Adipocyte (in vitro differentiated cells): ENCODE measurements around the gene STARD13.
A peak's percentile ranks its signal among the peaks of the same experiment; 100 is the strongest.

Source experiments
- DNase-seq: peaks from one replicate; pipeline ENCODE4 v3.0.0-alpha.2; 2015; ENCODE audit warnings: low read depth
- H3K27me3 ChIP-seq: replicated peaks from 2 replicates; pipeline ENCODE4 v1.7.0; 2013; ENCODE audit warnings: mild to moderate bottlenecking, low read length, moderate library complexity; ENCODE audit not compliant: control insufficient read depth, insufficient read depth
- H3K36me3 ChIP-seq: 2 replicates; pipeline ENCODE4 v1.7.0; 2013; ENCODE audit warnings: low read length, mild to moderate bottlenecking, moderate library complexity; ENCODE audit not compliant: control insufficient read depth, insufficient read depth, severe bottlenecking
- H3K4me1 ChIP-seq: 2 replicates; pipeline ENCODE4 v1.7.0; 2013; ENCODE audit warnings: mild to moderate bottlenecking, low read length, moderate library complexity; ENCODE audit not compliant: control insufficient read depth, insufficient read depth
- H3K4me3 ChIP-seq: 2 replicates; pipeline ENCODE4 v1.7.0; 2013; ENCODE audit warnings: mild to moderate bottlenecking, low read length, moderate library complexity
- H3K9ac ChIP-seq: 2 replicates; pipeline ENCODE4 v1.7.0; 2013; ENCODE audit warnings: mild to moderate bottlenecking, low read length, moderate library complexity
- H3K9me3 ChIP-seq: 2 replicates; pipeline ENCODE4 v1.7.0; 2013; ENCODE audit warnings: mild to moderate bottlenecking, low read length, moderate library complexity; ENCODE audit not compliant: control insufficient read depth

Gene STARD13

GRCh38 chr13:33129094-33129832 lies 156.3 kb downstream of the STARD13 start:
- DNase-seq, result no peak
- H3K36me3 ChIP-seq, result peaks cover 29% of the 10 kb centered on the region
- no peaks in the 10 kb centered on the region for H3K9me3 ChIP-seq
- H3K27me3 ChIP-seq, result no peaks in the 10 kb centered on the region
- H3K4me3 ChIP-seq, result no peak overlapping the region
- peaks cover 43% of the 10 kb centered on the region for H3K4me1 ChIP-seq
- no peak overlapping the region for H3K9ac ChIP-seq

GRCh38 chr13:33128134-33128533 lies 157.4 kb downstream of the STARD13 start:
- no peak for DNase-seq
- Histone ChIP-seq H3K4me1 (peaks cover 48% of the 10 kb centered on the region), H3K9me3 (no peaks in the 10 kb centered on the region), H3K36me3 (peaks cover 29% of the 10 kb centered on the region), H3K27me3 (no peaks in the 10 kb centered on the region), H3K9ac (no peak overlapping the region), H3K4me3 (no peak overlapping the region)

GRCh38 chr13:33127009-33127551 lies 158.5 kb downstream of the STARD13 start:
- H3K27me3 ChIP-seq, result no peaks in the 10 kb centered on the region
- no peak for DNase-seq
- peaks cover 40% of the 10 kb centered on the region for H3K4me1 ChIP-seq
- peaks cover 33% of the 10 kb centered on the region for H3K36me3 ChIP-seq
- H3K9ac ChIP-seq, result peak overlapping the region; percentile 65
- H3K4me3 ChIP-seq, result peak overlapping the region; percentile 48
- no peaks in the 10 kb centered on the region for H3K9me3 ChIP-seq

- peak; percentile 87 for DNase-seq
- Histone ChIP-seq H3K36me3 (peaks cover 29% of the 10 kb centered on the region), H3K4me3 (peak overlapping the region; percentile 64), H3K9me3 (no peaks in the 10 kb centered on the region), H3K4me1 (peaks cover 39% of the 10 kb centered on the region), H3K9ac (peak overlapping the region; percentile 67), H3K27me3 (no peaks in the 10 kb centered on the region)
These were observed 159.6 kb downstream of the STARD13 start for GRCh38 chr13:33125821-33126570.

- Histone ChIP-seq H3K9me3 (no peaks in the 10 kb centered on the region), H3K4me3 (no peak overlapping the region), H3K36me3 (peaks cover 23% of the 10 kb centered on the region), H3K27me3 (no peaks in the 10 kb centered on the region), H3K9ac (no peak overlapping the region), H3K4me1 (peaks cover 39% of the 10 kb centered on the region)
- DNase-seq, result peak; percentile 36
These were observed 162.3 kb downstream of the STARD13 start for GRCh38 chr13:33123066-33123859.

GRCh38 chr13:33119856-33120543 lies 165.6 kb downstream of the STARD13 start:
- Histone ChIP-seq H3K27me3 (no peaks in the 10 kb centered on the region), H3K4me1 (peaks cover 16% of the 10 kb centered on the region), H3K36me3 (peaks cover 51% of the 10 kb centered on the region), H3K9me3 (no peaks in the 10 kb centered on the region), H3K9ac (no peak overlapping the region), H3K4me3 (no peak overlapping the region)
- peak; percentile 58 for DNase-seq

- Histone ChIP-seq H3K27me3 (no peaks in the 10 kb centered on the region), H3K9ac (no peak overlapping the region), H3K4me3 (no peak overlapping the region), H3K4me1 (peaks cover 13% of the 10 kb centered on the region), H3K9me3 (no peaks in the 10 kb centered on the region), H3K36me3 (peaks cover 59% of the 10 kb centered on the region)
- DNase-seq, result peak; percentile 49
These were observed 166.4 kb downstream of the STARD13 start for GRCh38 chr13:33119022-33119781.

- DNase-seq, result no peak
- no peaks in the 10 kb centered on the region for H3K27me3 ChIP-seq
- H3K4me3 ChIP-seq, result no peak overlapping the region
- no peak overlapping the region for H3K9ac ChIP-seq
- no peaks in the 10 kb centered on the region for H3K9me3 ChIP-seq
- peaks cover 78% of the 10 kb centered on the region for H3K36me3 ChIP-seq
- H3K4me1 ChIP-seq, result peaks cover 8% of the 10 kb centered on the region
These were observed 169.1 kb downstream of the STARD13 start for GRCh38 chr13:33116321-33117010.

- DNase-seq, result no peak
- peaks cover 78% of the 10 kb centered on the region for H3K36me3 ChIP-seq
- H3K27me3 ChIP-seq, result no peaks in the 10 kb centered on the region
- H3K9ac ChIP-seq, result no peak overlapping the region
- no peak overlapping the region for H3K4me3 ChIP-seq
- peaks cover 20% of the 10 kb centered on the region for H3K4me1 ChIP-seq
- H3K9me3 ChIP-seq, result no peaks in the 10 kb centered on the region
These were observed 170.3 kb downstream of the STARD13 start for GRCh38 chr13:33115274-33115673.

- Histone ChIP-seq H3K27me3 (no peaks in the 10 kb centered on the region), H3K4me3 (no peak overlapping the region), H3K9me3 (no peaks in the 10 kb centered on the region), H3K4me1 (peaks cover 31% of the 10 kb centered on the region), H3K9ac (no peak overlapping the region), H3K36me3 (peaks cover 70% of the 10 kb centered on the region)
- no peak for DNase-seq
These were observed 171.4 kb downstream of the STARD13 start for GRCh38 chr13:33114146-33114545.
